Measurements from ENCODE around the gene LSM14B.

GRCh38 chr20:62101078-62101477 is 21.2 kb upstream of the LSM14B start:
- TF ChIP-seq POLR2A (IDR thresholded peaks at IDR 0.05) (no peak), CTCF (IDR thresholded peaks at IDR 0.05) (no peak)

All from heart left ventricle (tissue), 13 donors.